ENCODE measurements around the gene TSHZ1. TPM values are rescaled to one million over a fixed set of nuclear protein-coding genes. Genes with fewer than 3 reads are reported as not detected.

The TSHZ1 gene
- total RNA-seq, 1 donor from 2014 or later, result 4.8 TPM

- no peaks in the 10 kb centered on the region for H3K27me3 ChIP-seq (ENCODE audit: control insufficient read depth, insufficient read depth, low read length)
- TF ChIP-seq, protein P1, sequence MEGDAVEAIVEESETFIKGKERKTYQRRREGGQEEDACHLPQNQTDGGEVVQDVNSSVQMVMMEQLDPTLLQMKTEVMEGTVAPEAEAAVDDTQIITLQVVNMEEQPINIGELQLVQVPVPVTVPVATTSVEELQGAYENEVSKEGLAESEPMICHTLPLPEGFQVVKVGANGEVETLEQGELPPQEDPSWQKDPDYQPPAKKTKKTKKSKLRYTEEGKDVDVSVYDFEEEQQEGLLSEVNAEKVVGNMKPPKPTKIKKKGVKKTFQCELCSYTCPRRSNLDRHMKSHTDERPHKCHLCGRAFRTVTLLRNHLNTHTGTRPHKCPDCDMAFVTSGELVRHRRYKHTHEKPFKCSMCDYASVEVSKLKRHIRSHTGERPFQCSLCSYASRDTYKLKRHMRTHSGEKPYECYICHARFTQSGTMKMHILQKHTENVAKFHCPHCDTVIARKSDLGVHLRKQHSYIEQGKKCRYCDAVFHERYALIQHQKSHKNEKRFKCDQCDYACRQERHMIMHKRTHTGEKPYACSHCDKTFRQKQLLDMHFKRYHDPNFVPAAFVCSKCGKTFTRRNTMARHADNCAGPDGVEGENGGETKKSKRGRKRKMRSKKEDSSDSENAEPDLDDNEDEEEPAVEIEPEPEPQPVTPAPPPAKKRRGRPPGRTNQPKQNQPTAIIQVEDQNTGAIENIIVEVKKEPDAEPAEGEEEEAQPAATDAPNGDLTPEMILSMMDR (IDR thresholded peaks at IDR 0.05; ENCODE audit: insufficient read depth, low read length, poor library complexity, severe bottlenecking), result no peak
- no peak overlapping the region for H3K4me3 ChIP-seq (ENCODE audit: low read depth, low read length)
- no peaks in the 10 kb centered on the region for H3K36me3 ChIP-seq (ENCODE audit: control insufficient read depth, insufficient read depth, low read length)
- DNase-seq (ENCODE audit: low read depth), result no peak
Measured at GRCh38 chr18:75164479-75164878, 46.1 kb upstream of the TSHZ1 start.

DNA sequence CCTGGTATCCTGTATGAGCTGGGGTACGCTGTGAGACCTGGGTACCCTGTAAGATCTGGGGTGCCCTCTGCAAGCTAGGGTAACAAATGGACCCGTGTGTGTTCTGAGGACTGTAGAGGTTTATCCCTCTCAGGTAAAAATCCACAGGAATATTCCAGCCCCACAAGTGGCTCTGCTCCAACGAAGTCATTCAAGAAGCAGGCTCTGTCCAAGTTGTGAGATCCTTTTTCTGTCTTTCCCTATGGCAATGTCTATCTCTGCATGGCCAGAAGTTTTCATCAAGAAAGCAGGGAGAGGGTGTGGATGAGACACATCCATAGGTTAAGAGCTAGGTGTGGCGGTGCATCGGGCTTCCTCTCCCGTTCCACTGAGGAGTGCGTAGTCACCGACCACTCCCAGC, 44.7 kb upstream of the TSHZ1 start:
- H3K27me3 ChIP-seq (ENCODE audit: control insufficient read depth, insufficient read depth, low read length), result no peaks in the 10 kb centered on the region
- no peaks in the 10 kb centered on the region for H3K36me3 ChIP-seq (ENCODE audit: control insufficient read depth, insufficient read depth, low read length)
- TF ChIP-seq, protein P1 (IDR thresholded peaks at IDR 0.05; ENCODE audit: insufficient read depth, low read length, poor library complexity, severe bottlenecking), result no peak

GRCh38 chr18:75167137-75167536, 43.5 kb upstream of the TSHZ1 start:
- no peak for DNase-seq (ENCODE audit: low read depth)
- Histone ChIP-seq H3K36me3 (ENCODE audit: control insufficient read depth, insufficient read depth, low read length) (no peaks in the 10 kb centered on the region), H3K27me3 (ENCODE audit: control insufficient read depth, insufficient read depth, low read length) (no peaks in the 10 kb centered on the region), H3K4me3 (ENCODE audit: low read depth, low read length) (no peak overlapping the region)
- TF ChIP-seq, protein P1 (IDR thresholded peaks at IDR 0.05; ENCODE audit: insufficient read depth, low read length, poor library complexity, severe bottlenecking), result no peak

More for the DNA sequence above, 44.7 kb upstream of the TSHZ1 start:
- H3K4me3 ChIP-seq (ENCODE audit: low read depth, low read length), result no peak overlapping the region
- no peak for DNase-seq (ENCODE audit: low read depth)

DNA sequence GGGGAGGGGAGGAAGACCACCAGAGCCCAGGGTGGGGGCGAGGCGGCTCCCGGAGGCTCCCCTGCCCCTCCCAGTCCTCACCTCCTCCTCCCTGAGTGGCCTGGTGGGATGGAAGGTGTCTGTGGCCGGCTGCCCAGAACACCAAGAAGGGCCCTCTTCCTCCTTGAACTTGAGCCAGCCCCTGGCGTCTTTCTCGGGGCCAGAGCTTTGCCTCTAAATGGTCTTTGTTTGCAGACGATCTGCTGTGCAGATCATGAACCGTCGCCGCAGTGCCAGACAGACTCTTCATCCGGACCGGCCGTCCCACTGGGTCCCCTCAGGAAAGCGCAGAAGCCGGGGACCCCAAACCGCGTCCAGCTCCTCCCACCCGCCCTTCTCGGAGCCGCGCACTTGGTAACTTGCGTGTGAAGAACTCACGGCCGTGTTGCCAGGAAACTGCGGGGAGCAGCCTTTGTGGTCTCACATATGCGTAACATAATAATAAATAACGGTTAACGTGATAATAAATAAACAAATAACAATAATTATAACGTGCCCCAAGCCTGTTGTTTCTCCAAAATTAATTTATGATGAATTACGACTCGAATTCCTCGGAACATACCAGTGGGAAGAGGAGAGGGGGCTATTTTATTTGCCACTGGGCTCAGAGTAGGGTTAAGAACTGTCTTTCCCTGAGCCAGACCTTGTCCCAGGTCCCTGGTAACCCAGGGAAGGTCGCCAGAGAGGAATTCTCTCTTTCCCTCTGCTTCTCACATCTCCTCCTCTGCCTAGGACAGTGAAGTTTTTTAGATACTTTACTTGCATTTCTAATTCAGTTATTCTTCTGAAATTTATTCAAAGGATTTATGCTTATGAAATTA, 42.6 kb upstream of the TSHZ1 start:
- Histone ChIP-seq H3K27me3 (ENCODE audit: control insufficient read depth, insufficient read depth, low read length) (no peaks in the 10 kb centered on the region), H3K36me3 (ENCODE audit: control insufficient read depth, insufficient read depth, low read length) (no peaks in the 10 kb centered on the region), H3K4me3 (ENCODE audit: low read depth, low read length) (no peak overlapping the region)
- no peak for DNase-seq (ENCODE audit: low read depth)
- TF ChIP-seq, protein P1 (IDR thresholded peaks at IDR 0.05; ENCODE audit: insufficient read depth, low read length, poor library complexity, severe bottlenecking), result no peak

DNA sequence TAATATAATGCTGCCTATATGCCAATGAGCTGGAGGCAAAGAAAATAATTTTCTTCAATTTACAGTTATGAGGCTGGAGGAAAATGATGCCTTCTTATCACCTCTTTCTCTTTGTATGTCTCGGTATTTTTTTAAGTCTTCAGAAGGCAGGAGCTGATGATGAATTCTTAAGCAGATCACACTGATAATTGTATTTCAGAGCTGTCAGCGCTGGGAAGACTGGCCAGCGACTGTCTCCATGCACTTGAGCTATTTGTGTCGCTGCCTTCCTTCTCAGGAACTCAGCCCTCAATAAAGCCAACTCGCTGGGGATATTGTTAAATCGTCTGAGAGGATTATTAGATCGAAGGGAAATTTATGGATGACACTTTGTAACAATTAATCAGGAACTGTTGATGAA, 42.0 kb upstream of the TSHZ1 start:
- Histone ChIP-seq H3K4me3 (ENCODE audit: low read depth, low read length) (no peak overlapping the region), H3K36me3 (ENCODE audit: control insufficient read depth, insufficient read depth, low read length) (no peaks in the 10 kb centered on the region), H3K27me3 (ENCODE audit: control insufficient read depth, insufficient read depth, low read length) (no peaks in the 10 kb centered on the region)
- DNase-seq (ENCODE audit: low read depth), result no peak
- TF ChIP-seq, protein P1 (IDR thresholded peaks at IDR 0.05; ENCODE audit: insufficient read depth, low read length, poor library complexity, severe bottlenecking), result no peak

DNA sequence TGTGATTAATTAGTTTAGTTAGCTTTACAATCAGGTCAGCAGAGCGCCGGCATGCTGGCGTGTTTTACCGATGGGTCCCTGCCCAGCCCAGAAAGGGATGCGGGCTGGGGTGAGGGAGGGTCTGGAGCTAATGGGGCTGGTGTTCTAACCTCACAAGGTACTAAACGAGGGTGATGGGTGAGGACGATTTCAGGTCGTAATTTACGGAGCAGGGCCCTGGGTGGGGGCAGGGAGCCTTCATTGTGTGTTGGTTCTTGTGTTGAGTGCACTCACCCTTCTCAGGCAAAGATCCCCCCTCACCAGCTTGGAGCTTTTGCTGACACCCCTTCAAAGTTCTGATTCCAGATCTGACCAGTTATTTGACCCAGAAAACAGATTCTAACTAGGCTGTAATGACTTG, 41.2 kb upstream of the TSHZ1 start:
- TF ChIP-seq, protein P1 (IDR thresholded peaks at IDR 0.05; ENCODE audit: insufficient read depth, low read length, poor library complexity, severe bottlenecking), result no peak
- H3K27me3 ChIP-seq (ENCODE audit: control insufficient read depth, insufficient read depth, low read length), result no peaks in the 10 kb centered on the region
- DNase-seq (ENCODE audit: low read depth), result no peak
- H3K4me3 ChIP-seq (ENCODE audit: low read depth, low read length), result no peak overlapping the region
- no peaks in the 10 kb centered on the region for H3K36me3 ChIP-seq (ENCODE audit: control insufficient read depth, insufficient read depth, low read length)

Measured in kidney epithelial cell (primary cell).